ENCODE measurements around the gene SELENOF. TPM values are rescaled to one million over a fixed set of nuclear protein-coding genes. Genes with fewer than 3 reads are reported as not detected.

Gene SELENOF
- 116 TPM for polyA plus RNA-seq (ENCODE audit: insufficient read length)

DNA sequence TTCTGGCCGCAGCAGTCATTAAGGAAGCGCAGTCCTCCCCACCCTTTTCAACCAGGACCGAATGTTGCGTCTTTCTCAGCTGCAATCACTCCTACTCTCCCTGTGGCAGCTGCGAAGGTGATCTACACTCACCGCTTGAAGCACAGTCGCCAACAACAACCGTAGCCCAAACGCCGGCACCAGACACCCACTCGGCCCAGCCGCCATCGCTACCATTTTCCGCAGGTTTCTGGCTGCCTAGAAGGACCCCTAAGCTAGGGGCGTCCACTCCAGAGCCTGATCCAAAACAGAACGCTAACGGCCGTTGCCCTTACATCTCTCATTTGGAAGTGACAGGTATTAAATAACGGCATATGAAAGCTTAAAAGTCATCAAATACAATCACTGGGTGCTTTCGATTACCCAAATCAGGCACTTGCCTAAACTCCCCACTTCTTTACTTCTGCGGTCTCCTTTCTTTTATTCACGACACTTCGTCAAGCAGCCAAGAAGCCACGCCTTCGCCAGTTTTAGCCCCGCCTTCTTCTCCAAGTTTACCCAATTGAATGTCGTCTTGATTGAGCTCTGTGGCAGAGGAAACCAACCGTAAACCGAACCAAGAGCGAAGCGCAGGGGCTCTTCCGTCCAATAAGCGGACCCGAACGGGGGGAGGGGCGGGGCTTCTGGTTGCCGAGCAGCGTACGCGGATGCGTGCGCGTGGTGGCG is at the start of gene SELENOF:
TSS of gene SELENOF (minus strand) at position 231 of the 705 bp plus-strand sequence. CDS start at position 216, 15 bp downstream.
- DNase-seq (ENCODE audit: low read depth): peak; percentile 100

DNA sequence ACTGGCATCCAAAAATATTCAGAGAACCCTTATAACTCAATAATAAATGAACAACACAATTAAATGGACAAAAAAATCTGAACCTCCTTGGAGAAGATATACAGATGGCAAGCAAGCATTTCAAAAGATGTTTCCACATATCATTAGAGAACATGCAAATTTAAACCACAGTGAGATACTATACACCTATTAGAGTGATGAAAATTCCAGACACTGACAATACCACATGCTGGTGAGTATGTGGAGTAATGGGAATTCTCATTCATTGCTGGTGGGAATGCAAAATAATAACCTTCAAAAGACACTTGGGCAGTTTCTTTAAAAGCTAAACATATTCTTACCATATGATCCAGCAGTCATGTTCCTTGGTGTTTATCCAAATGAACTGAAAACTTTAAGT is 46.6 kb upstream of the SELENOF start:
- DNase-seq (ENCODE audit: low read depth): no peak

GRCh38 chr1:86957221-86957620 is 43.3 kb upstream of the SELENOF start:
- DNase-seq (ENCODE audit: low read depth): no peak

GRCh38 chr1:86956221-86956620 is 42.3 kb upstream of the SELENOF start:
- no peak for DNase-seq (ENCODE audit: low read depth)

- no peak for DNase-seq (ENCODE audit: low read depth)
Observed at GRCh38 chr1:86955678-86956077, 41.8 kb upstream of the SELENOF start.

GRCh38 chr1:86953167-86953566 is 39.2 kb upstream of the SELENOF start:
- no peak for DNase-seq (ENCODE audit: low read depth)

DNA sequence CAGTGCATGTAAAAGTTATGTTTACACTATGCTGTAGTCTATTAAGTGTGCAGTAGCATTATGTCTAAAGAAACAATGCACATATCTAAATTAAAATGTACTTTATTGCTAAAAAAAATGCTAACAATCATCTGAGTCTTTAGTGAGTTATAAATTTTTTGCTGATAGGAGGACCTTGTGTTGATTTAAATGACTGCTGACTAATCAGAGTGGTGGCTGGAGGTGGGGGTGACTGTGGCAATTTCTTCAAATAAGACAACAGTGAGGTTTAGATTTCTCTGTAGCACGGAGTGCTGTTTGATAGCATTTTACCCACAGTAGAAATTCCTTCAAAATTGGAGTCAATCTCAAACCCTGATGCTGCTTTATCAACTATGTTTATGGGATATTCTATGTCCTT is 37.5 kb upstream of the SELENOF start:
- no peak for DNase-seq (ENCODE audit: low read depth)

DNA sequence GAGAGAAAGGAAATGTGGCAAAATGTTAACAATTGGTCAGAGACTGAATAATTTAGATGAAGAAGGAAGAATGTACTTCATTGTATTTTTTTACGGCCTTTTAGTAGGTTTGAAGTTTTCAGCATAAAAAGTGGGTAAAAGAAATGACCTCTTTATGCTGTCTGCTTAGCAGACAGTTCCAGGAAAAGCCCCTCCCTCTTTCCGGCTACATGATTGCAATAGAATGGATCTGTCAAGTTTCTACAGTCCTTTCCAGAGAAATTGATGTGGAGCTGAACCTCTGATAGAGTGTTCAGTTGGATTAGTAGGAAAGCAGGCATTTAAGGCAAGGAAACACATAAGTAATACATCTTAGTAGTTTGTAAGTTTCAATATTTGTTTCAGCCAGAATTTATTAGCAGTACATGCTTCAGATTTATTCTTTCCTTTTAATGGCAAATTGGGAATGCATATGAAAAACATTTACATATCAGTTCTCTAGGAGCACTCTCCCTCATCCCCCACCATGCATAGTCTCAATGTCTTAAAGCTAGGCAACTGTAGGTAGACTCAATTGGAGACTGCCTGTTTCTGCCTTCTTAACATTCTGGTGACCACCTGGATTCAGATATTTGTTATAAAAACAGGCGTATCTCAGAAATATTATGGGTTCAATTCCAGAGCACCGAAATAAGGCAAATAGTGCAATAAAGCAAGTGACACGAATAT is 36.9 kb upstream of the SELENOF start:
- no peak for DNase-seq (ENCODE audit: low read depth)

DNA sequence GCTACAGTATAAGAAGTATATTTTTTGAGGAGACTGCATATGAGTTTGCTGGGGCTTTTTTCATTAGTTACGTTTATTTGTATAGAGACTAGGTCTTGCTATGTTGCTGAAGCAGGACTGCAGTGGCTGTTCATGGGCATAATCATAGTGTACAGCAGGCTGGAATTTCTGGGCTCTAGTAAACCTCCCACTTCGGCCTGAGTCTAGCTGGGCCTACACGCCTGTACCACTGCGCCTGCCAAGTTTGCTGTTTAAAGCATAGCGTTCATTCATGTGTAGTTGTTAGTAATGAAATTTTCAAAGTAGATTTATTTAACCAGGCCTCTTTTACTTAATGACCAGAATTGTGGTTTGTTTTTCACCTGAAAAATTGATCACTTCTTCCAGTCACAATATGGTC is 34.3 kb upstream of the SELENOF start:
- DNase-seq (ENCODE audit: low read depth): no peak

- DNase-seq (ENCODE audit: low read depth): no peak
Observed at GRCh38 chr1:86942743-86943142, 28.8 kb upstream of the SELENOF start.

DNA sequence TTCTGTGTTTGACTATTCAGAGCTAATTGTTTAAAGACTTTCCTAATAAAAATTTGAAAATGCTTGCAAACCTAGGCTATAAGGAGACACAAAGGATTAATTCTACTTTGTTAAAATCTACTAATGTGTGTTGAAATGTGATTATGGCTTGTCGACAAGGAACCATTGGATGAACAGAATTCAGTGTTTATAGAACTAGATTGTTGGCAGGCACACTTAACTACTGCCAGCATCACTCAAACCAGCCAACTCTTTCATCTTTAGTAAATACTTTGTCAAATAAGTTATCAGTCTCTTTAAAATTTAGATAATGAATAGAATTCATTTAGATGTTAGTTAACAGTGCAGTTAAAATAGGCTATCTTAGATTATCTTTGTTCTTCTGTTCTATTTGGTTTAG is 28.1 kb upstream of the SELENOF start:
- DNase-seq (ENCODE audit: low read depth): no peak

DNA sequence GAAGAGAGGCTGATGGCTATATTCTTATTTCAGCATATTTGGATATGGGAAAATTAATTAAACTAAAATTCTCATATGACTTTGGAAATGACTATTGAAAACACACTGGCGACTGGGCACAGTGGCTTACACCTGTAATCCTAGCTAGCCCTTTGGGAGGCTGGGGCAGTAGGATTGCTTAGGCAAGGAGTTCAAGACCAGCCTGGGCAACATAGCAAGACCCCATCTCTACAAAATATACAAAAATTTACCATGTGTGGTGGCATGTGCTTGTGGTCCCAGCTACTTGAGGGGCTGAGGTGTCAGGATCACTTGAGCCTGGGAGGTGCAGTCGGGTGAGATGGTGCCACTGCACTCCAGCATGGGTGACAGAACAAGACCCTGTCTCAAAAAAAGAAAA is 26.7 kb upstream of the SELENOF start:
- no peak for DNase-seq (ENCODE audit: low read depth)

GRCh38 chr1:86939406-86939805 is 25.5 kb upstream of the SELENOF start:
- no peak for DNase-seq (ENCODE audit: low read depth)

DNA sequence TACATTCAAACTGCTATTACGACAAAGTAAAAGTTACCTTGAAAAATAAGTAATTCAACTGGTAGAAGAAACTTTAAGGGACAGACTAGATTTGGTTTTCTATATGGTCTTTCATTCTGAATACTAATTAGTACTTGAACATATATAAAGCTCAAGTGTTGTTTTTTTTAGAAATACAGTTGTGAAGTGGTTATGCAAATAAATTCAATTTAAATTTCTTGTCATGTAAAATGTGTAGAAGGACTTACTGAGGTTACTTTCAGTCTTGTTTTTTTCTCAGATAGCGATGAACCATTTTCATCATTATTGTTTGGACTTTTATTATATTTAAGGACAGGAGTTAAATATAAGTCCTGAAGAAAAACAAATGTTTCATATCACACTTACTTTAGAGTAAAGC is 24.9 kb upstream of the SELENOF start:
- no peak for DNase-seq (ENCODE audit: low read depth)

DNA sequence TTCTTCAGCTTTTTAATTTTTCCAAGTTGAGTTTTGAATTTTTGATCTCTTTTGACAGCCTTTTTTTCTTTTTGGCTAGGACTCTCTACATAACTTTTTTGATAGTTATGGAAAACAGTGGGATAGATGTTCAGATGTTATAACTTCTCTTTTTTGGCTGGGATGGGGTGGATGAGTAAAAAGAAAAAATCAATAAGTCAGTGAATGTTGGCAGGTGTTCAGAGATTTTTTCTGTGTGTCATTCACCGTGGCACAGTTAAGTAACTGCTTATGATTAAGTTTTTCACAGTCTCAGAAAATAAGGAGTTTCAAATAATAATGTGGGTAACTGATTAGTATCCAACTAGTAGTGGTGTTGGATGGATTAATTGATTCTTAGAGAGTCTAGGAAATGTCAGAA is 24.5 kb upstream of the SELENOF start:
- DNase-seq (ENCODE audit: low read depth): no peak

DNA sequence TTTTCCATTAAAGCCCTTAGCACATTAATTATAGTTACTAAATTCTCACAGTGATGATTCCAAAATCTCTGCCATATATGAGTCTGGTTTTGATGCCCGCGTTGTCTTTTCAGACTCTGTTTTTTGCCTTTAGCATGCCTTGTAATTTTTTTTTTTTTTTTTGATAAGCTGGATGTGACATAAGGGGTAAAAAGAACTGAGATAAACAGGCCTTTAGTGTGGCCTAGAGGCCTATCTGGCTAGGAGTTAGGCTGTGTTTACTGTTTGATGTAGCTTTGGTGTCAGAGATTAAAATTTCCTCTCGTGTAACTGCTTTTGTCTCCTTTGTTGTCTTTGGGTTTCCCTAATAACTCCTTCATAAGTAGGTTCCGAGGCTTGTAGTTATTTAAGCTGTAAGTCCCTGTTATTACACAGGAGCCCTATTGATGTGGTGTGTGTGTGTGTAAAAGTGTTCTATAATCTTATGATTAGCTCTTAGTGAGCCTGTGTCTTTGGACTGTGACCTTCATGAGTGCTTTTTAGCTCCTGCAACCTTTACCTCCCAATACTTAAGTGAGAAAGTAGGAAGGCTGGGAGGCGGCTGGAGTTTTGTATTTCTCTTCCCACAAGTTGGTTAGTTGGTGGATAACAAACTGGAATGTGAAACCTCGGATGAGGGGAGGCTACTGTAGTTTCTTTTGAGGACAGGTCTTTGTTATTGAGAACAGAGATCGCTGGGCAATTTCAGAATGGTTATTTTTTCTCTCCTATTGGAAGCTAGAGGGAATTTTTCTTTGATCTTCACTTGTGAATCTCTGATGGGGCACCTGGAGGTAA is 19.8 kb upstream of the SELENOF start:
- no peak for DNase-seq (ENCODE audit: low read depth)

GRCh38 chr1:86933051-86933450 is 19.1 kb upstream of the SELENOF start:
- no peak for DNase-seq (ENCODE audit: low read depth)

- DNase-seq (ENCODE audit: low read depth): no peak
Observed at GRCh38 chr1:86928819-86929218, 14.9 kb upstream of the SELENOF start.

GRCh38 chr1:86926883-86927282 is 13.0 kb upstream of the SELENOF start:
- no peak for DNase-seq (ENCODE audit: low read depth)

DNA sequence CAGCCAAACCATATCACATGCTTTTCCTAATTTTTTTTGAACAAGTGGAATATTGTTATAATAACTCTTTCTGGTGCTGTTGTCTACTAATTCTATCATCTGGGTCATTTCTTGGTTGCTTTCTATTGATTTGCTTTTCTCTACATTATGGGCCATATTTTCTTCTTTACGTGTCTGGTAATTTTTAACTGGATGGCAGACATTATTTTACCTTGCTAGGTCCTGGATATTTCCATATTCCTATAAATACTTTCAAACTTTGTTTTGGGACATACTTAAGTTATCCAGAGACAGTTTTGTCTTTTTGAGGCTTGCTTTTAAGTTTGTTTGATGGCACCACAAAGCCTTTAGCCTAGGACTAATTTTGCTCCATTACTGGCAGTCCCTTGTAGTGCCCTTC is 11.8 kb upstream of the SELENOF start:
- DNase-seq (ENCODE audit: low read depth): no peak

DNA sequence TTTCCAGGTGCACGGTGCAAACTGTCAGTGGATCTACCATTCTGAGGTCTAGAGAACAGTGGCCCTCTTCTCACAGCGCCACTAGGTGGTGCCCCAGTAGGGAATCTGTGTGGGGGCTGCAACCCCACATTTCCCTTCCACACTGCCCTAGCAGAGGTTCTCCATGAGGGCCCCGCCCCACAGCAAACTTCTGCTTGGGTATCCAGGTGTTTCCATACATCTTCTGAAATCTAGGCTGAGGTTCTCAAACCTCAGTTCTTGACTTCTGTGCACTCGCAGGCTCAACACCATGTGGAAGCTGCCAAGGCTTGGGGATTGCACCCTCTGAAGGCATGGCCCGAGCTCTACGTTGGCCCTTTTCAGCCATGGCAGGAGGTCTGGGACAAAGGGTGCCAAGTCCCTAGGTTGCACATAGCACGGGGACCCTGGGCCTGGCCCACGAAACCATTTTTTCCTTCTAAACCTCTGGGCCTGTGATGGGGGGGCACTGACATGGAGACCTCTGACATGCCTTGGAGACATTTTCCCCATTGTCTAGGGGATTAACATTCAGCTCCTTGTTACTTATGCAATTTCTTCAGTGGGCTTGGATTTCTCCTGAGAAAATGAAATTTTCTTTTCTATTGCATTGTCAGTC is 10.5 kb upstream of the SELENOF start:
- no peak for DNase-seq (ENCODE audit: low read depth)

GRCh38 chr1:86922445-86922844 is 8.5 kb upstream of the SELENOF start:
- DNase-seq (ENCODE audit: low read depth): no peak
